HG03520 (cell line): Measurements from ENCODE around the gene HAPLN2.
"Not testable (repeated sequence)": the region's sequence is repeated elsewhere in the genome, so short reads cannot be mapped to it uniquely, and the experiment has no call there.

Experiments
- ATAC-seq: cut with Tn5 transposase; IDR thresholded peaks from one replicate; pipeline ENCODE4 v1.9.1; 2021; ENCODE audit warnings: mild to moderate bottlenecking, moderate library complexity; ENCODE audit not compliant: unreplicated experiment

Gene HAPLN2

DNA sequence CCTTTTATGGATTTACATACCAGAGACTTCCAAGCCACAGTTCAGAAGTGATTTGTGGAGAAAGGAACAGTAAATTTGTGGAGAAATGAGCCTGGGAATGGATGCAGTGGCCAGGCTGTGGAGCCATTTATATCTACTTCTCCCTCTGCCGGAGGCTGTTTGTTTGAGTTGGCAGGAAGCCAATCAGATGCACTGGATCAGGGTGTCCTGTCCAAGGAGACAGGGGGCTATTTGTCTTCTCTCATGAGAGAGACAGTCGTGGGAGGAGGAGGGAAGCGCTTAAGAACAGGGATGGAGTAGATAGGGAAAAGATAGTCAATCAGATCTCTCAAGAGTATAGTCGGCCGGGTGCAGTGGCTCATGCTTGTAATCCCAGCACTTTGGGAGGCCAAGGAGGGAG, 2.8 kb upstream of the HAPLN2 start:
- ATAC-seq: no peak

DNA sequence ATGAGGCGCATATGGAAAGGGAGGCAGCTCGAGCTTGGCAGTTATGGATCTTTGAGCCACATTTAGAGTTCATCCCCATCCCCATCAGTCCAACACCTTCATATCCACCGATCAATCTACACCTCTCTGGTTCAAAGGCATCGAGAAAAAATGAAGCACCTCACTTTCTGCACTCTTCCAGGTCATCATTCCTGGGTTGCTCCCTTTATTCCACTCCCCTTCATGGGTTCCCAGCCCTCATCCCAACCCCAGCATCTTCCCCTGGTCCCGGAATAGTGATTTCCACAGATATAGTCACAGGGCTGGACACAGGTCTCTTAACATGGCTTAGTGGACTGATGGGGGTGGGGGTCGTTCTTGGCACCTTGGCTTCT, 354 bp downstream of the HAPLN2 start:
- no peak for ATAC-seq

DNA sequence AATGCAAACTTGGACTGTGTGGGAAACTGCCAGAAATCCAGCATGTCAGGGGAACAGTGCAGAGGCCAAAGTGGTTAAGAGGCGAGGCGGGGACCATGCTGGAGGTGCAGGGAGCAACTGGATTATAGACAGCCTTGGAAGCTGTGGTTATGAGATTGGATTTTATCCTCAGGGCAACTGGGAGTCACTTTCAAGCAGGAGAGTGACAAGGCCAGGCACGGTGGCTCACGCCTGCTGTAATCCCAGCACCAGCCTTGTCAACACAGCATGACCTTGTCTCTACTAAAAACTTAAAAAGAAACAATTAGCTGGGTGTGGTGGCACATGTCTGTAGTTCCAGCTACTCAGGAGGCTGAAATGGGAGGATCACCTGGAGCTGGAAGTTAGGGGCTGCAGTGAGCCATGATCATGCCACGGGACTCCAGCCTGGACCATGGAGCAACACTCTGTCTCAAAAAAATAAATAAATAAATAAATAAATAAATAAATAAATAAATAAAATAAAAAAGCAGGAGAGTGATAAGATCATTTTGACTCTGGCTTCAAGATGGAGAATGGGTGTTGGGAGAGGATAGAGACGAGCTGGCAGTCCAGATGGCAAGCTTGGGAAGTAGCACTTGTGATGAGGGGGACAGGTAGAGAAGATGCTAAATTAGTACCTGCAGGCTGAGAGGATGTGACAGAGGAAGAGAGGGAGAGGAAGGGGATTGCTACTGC, 3.5 kb downstream of the HAPLN2 start:
- no peak for ATAC-seq

DNA sequence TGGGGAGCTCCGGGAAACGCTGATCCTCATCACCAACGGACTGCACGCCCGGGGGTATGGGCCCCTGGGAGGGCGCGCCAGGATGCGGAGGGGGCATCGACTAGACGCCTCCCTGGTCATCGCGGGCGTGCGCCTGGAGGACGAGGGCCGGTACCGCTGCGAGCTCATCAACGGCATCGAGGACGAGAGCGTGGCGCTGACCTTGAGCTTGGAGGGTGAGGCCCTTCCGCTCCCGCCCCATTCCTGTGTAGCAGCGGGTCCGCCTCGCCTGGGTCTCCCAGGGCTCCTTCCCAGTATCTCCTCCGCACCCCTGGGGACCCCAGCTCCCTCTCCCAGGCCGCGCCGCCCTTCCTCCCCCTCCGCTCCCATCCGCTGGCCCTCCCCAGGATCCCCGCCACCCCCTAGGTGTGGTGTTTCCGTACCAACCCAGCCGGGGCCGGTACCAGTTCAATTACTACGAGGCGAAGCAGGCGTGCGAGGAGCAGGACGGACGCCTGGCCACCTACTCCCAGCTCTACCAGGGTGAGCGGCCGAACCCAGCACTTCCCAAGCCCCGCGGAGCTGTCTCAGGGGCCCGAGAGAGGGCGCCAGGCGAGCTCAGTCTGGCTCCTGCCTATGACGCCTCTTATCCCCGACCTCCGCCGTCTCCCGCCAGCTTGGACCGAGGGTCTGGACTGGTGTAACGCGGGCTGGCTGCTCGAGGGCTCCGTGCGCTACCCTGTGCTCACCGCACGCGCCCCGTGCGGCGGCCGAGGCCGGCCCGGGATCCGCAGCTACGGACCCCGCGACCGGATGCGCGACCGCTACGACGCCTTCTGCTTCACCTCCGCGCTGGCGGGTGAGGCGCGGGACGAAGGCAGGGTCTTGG, 5.0 kb downstream of the HAPLN2 start:
- ATAC-seq: no peak

DNA sequence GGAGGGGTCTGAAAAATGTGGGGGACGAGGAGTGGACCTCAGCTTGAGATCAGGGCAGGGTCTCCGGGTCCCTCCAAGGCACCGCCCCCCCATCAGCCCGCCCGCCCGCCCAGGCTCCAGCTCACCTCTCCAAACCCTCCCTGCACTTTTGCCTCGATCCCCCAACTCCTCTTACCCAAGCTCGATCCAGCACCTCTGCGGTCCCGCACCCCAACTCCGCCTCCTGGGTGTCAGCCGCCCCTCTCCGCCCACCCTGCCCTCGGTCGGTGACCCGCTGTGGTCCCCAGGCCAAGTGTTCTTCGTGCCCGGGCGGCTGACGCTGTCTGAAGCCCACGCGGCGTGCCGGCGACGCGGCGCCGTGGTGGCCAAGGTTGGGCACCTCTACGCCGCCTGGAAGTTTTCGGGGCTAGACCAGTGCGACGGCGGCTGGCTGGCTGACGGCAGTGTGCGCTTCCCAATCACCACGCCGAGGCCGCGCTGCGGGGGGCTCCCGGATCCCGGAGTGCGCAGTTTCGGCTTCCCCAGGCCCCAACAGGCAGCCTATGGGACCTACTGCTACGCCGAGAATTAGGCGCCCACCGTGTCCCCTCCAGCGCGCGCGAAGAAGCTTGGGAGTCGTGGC, 5.7 kb downstream of the HAPLN2 start:
- no peak for ATAC-seq

DNA sequence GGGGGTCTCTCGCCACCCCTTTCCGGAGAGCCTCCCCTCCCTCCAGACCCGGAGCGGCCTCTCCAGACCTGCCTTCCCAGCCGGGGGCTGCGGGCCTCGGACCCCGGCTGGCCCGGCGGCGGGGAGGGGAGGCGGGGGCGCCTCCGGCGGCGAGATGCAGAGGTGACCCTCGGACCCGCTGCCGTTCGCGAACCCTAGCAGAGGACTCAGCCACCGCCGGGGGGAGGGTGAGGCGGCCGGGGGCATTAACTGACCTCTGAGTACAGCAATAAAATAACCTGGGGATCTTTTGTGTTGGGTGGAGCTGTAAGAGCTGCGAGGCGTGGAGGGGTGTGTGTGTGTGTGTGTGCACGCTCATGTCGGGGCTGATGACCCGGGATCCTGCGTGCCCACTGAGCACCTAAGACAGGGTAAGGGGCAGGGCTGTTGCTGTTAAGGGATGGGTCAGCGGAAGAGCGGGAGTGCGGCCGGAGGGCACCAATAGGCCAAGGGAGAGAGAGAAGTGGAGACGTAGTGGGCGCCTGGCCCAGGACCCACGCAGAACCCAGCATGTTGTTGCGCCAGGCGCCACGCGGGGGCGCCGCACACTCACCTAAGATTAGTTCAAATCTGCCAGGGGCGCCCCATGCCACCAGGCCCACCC, 6.3 kb downstream of the HAPLN2 start:
- ATAC-seq: no peak

DNA sequence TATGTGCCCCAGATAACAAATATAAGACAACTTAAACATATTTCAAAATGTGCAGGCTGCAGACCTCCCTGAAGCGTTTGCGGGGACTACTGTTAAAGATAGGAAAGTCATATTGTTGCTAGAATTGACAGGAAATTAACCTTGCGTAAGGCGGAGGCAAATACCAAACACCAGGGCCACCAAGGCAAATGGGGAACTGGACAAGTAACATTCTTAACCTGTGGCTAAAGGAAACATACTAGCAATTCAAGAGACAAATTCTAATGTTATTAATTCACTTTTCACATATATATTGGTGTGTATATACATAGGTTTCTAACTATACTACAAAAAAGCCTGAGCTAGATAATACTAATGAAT, 6.8 kb downstream of the HAPLN2 start:
- no peak for ATAC-seq

DNA sequence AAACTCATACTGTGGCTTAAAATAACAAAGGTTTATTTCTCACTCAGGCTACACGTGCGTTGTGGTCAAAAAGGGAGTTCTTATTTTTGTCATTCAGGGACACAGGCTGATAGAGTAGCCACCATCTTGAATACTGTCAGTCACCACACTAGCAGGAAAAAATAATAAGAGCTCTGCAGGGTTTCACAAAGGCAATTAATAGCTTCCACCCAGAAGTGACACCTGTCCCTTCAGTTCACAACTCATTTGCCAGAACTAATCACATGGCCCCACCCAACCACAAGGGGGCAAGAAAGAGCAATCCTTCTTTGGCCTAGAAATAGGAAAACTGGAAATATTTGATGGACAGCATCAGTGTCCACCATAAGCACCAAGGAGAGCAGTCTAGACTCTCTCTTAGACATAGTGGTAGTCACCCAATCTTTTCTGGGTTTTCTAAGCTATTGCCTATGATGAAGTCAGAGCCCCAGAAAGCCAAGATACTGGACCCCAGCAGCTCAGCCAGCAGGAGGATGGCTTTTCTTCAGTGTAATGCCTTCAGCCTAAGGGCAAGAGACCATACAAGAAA, 8.2 kb downstream of the HAPLN2 start:
- no peak for ATAC-seq

DNA sequence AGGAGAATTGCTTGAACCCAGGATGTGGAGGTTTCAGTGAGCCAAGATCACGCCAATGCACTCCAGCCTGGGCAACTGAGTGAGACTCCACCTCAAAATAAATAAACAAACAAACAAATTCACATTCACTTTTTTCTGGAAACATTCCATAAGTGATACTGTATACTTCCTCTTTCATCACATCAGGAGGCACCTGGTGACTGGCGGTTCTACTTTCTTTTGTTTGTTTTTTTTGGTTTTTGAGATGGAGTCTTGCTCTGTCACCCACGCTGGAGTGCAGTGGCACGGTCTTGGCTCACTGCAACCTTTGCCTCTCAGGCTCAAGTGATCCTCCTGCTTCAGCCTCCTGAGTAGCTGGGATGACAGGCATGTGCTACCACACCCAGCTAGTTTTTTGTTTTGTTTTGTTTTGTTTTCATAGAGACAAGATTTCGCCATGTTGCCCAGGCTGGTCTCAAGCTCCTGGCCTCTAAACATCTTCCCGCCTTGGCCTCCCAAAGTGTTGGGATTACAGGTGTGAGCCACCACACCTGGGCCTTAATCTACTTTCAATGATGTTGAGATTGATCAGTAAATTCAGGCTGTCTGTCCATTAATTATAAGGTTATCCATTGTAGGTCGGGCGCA, 10.7 kb downstream of the HAPLN2 start:
- ATAC-seq: no peak

DNA sequence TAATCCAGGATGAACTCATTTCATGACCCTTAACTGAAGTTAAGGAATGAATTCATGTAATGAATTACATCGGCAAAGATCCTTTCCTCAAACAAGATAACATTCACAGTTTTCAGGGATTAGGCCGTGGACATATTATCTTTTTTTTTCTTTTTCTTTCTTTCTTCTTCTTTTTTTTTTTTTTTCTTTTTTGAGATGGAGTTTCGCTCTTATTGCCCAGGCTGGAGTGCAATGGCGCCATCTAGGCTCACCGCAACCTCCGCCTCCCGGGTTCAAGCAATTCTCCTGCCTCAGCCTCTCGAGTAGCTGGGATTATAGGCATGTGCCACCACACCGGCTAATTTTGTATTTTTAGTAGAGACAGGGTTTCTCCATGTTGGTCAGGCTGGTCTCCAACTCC, 11.9 kb downstream of the HAPLN2 start:
- not testable (repeated sequence) for ATAC-seq

DNA sequence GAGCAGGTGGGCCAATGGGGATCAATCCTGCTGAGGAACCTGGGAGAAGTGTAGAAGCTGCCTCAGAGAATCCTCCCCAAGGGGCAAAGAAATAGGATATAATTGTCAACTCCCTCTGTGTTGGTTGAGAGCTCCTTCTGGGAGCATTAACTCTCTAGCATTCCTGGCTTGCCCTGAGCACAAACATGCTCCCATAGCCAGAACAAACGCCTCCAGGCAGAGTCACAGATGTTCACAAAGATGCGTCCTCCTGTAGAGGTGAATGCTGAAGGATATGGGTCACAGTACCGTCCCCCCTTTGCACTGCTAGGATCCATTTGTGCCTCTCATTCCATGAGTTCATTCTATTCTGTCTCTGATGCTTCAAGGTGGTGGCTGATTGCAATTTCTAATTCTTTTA, 13.1 kb downstream of the HAPLN2 start:
- no peak for ATAC-seq

DNA sequence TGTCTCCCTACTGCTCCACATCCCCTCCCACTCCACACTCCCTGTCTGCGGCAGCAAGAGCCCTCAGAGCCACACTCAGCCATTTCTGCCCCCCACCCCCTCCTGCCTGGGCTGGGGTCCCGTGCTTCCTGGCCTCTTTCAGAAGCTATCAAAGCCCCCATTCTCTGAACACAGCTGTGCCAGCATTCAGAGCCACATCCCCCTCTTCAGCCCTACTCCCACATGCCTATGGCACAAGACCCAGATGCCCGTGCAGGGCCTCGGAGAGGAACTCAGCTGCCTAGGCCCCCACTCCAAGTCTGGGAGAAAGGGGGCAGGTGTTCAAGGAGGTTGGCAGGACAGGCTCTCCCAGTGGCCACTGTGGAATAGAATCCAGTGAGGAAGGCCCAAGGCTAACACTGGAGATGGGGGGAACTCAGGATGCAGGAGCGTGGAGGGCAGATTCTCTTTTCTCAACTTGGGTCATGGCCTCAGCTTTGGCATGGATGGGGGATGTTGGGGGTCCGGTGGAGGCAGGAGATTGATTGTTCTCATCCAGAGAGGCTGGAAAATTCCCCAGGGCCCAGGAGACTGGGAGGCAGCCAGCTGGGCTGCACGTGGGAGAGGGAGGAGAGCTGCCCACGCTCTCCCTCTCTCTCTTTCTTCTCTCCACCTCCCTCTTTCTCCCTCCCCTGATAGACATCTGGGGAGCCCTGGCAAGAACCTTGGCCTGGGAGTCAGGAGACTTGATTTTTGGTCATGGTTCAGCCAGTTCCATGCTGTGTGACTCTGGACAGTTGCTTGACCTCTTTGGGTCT, 19.2 kb downstream of the HAPLN2 start:
- ATAC-seq: no peak

DNA sequence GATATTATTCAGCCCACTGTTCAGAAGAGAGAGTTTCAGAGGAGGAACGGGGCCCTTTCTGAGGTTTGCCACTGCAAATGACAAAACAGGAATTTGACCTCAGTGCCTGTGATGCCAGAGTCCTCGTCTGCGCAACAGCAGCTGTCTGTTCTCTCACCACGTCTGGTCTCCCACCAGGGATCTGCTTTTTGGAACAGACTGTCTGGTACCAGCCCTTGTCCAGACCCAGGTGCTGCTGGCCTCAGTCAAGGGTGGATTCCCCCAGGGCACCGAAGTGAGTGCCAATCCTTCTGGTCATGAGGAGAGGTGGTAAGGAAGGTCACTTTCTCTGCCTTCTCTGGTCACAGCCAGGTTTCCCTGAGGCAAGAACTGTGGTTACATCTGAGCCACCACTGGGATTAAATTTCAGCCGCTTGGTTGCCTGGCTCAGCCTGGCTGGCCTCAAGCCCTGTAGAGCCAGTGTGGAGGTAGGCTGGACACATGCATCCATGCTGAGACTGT, 20.4 kb downstream of the HAPLN2 start:
- ATAC-seq: no peak

DNA sequence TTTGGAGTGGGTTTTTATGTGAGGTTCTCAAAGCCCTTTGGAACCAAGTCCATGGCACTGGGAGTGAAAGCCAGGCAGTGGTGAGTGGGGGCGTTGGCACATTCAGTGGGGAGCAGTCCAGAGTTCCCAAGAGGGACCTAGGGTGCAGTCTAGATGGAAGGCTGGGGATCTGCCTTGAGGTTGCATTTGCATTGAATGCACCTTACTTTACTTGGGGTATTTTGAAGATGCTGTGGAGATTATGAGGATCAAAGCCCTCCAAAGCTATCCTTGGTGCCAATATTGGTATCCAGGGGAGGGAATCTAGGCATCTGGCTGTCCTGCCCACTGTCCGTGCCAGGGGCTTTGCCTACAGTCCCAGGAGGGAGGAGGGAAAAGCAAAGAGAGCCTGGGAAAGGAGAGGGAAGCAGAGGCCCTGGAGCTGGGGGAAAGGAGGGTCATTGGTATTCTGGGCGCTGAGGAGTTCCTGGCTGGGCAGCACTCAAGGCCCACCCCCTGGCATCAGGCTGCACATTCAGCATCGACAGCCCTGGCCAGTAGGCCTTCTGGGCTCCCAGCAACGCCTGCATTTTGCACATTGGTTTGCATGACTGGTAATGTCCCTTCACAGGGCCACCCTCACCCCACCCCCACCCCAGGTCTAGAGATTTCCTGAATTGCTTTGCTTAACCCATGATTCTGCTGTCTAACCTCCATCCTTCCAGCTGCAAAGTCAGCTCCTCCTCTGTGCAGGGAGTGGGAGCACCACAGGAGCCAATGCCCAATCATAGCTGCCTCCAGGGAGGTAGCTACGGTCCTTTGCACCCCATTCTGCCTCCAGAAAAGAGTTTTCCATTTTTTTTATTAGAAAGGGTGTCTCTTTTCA, 21.9 kb downstream of the HAPLN2 start:
- no peak for ATAC-seq

DNA sequence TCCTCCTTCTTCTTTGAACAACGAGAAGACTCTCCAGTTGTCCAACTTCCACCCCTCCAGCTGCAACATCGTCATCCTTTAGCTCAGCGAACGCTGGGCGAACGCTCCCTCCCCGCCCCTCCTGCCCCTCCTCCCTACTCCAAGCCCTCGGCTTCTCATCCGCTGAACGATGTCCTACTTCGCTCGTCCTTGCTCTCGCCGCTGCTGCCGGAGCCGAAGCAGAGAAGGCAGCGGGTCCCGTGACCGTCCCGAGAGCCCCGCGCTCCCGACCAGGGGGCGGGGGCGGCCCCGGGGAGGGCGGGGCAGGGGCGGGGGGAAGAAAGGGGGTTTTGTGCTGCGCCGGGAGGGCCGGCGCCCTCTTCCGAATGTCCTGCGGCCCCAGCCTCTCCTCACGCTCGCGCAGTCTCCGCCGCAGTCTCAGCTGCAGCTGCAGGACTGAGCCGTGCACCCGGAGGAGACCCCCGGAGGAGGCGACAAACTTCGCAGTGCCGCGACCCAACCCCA, 22.6 kb downstream of the HAPLN2 start, which contains the start of gene BCAN:
Gene BCAN, plus strand, starts transcription at position 357 of the 504 bp plus-strand sequence. CDS start 3,938 bp downstream, outside the sequence.
- ATAC-seq: no peak

DNA sequence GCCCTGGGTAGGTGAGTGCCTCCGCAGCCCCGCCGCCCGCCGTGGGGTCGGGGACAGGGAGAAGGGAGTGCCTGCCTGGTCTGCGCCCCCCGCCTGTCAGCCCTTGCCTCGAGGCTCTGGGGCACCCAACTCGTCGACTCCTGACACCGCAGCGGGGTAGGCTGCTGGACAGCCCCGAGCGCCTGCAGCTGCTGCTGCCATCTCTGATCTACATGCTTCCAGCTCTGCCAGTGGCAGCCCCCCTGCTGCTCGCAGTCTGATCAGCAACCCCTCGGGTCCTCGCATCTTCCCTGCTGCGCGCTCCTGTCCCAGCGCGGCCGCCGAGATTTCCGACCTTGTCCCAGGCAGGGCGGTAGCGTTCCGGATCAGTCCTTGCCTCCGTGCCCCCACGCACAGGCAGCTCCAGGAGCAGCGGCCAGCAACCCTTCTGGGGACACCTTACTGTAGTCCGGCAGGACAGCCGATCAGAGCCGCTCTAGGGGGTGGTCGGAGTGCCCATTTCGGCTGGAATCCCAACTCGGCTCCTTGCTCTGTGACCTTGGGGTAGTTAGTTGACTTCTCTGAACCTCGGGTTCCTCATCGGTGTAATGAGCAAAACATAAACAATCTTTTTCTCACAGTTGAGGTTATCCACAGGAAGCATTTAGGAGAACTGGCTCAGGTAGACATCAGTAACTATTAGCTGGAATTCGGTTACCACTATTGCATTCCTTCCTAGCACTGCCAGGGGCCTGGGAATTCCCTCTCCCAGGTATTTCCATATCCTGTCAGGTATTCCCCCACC, 23.2 kb downstream of the HAPLN2 start:
- ATAC-seq: no peak

DNA sequence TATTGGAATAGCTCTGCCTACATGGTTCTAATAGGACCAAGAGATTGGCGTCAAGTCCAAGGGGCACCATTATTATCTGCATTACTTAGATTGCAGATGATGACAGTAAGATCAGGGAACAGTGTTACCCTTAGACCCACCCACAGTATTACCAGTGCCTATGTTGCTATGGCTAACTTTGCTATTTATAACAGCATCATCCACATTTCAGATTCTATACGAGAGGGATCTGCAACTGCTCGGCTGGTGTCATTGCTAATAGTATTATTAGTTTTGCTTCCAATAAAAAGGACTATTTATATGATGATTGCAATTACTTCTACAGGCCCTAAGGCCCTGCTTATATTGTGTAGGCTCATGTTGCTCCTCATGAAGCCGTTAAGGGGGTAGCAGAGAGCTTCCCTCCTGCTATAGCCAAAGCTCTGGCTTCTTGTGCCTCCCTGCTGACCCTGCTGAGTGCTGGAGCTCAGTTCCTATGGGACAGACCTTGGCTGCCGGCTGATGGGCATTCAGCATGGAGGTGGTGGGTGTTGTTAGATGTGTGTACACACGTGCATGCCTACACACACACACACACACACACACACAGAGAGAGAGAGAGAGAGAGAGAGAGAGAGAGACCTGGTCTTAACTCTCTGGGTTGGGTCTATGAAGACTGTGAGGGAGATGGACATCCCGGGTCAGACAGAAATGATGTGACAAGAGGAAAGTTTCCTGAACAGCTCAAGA, 24.0 kb downstream of the HAPLN2 start:
- ATAC-seq: no peak
